ENCODE measurements around the gene OR4D10. TPM values are rescaled to one million over a fixed set of nuclear protein-coding genes. Genes with fewer than 3 reads are reported as not detected.

The OR4D10 gene
- total and polyA plus RNA-seq, 10 of the 15 experiments (the other 5 are each of a cell fraction or from before 2014, with no cell fraction given), result not detected

DNA sequence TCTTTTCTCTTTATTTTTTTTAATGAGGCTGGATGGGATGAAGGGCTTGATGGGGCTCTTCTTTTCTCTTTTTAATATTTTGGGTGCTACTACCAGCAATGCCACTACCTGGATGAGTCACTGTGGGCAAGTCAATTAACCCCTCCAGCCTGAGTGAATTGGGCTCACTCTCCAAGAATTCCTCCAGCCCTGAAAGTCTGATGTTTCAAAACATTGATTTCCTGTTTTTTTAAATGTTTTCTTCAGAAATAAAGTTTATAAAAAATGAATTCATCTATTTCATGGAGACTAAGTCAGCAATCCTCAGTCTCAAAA, 46.1 kb upstream of the OR4D10 start:
- in situ Hi-C loops (cut with MboI) (loop anchor here (5.0 kb wide), 1 partner anchor 260 kb away; no protein-coding TSS in a partner anchor), intact Hi-C loops (cut with micrococcal nuclease; ENCODE audit: unreplicated experiment) (no loop called here)
- no peaks in the 10 kb centered on the region for H3K79me2 ChIP-seq (ENCODE audit: control insufficient read depth, insufficient read depth, low read length)
- RAD21 ChIA-PET (ENCODE audit: unreplicated experiment), result no interaction called here
- no peak for ATAC-seq
- H3K36me3 ChIP-seq (ENCODE audit: control insufficient read depth in 2 of 2, insufficient read depth in 2 of 2, low read length in 1 of 2), result no peaks in the 10 kb centered on the region
- no TSS peak for BruUV-seq (replicated peaks)
- no peak for FAIRE-seq
- no peak for TF ChIP-seq ESRRA (IDR thresholded peaks at IDR 0.05; ENCODE audit: low read length)
- no peak for TF ChIP-seq TAF1 (IDR thresholded peaks at IDR 0.05; ENCODE audit: borderline replicate concordance, low read depth, low read length)
- no peak; the same call in 1 of the 2 replicates for TF ChIP-seq ATF7 (IDR thresholded peaks at IDR 0.05; ENCODE audit: low read depth)
- TF ChIP-seq CBFB (IDR thresholded peaks at IDR 0.05; ENCODE audit: low read depth), result no peak
- no peak for TF ChIP-seq RELA (IDR thresholded peaks at IDR 0.05; ENCODE audit: borderline replicate concordance, partially characterized antibody)
- no peak overlapping the region for H3K4me3 ChIP-seq
- POLR2A ChIA-PET, result no interaction called here
- SMC1A ChIA-PET (ENCODE audit: uncharacterized antibody, unreplicated experiment), result interaction anchor here (0.6 to 1.4 kb wide), 3 partner anchors 52 to 256 kb away, joined by 3 to 5 read pairs (median 3); partner anchors contain the start of gene DTX4
- H3K27me3 ChIP-seq (replicated peaks in 1 of 2; ENCODE audit: control insufficient read depth in 2 of 2, insufficient read depth in 2 of 2, low read length in 1 of 2), result peaks cover 0 to 4% of the 10 kb centered on the region in 2 experiments; a peak in 1 of 4 replicates
- H3K27ac ChIP-seq (ENCODE audit: control insufficient read depth, insufficient read depth), result no peak overlapping the region
- H3K9me3 ChIP-seq (replicated peaks; ENCODE audit: control insufficient read depth, insufficient read depth, low read length), result no peaks in the 10 kb centered on the region
- H4K20me1 ChIP-seq (ENCODE audit: control insufficient read depth, insufficient read depth), result no peaks in the 10 kb centered on the region
- H3K4me2 ChIP-seq (ENCODE audit: control insufficient read depth, insufficient read depth), result no peak overlapping the region
- CTCF ChIA-PET, result no interaction called here
- H3K4me1 ChIP-seq (ENCODE audit: control insufficient read depth, insufficient read depth, low read length), result no peaks in the 10 kb centered on the region
- no peak overlapping the region for H2AFZ ChIP-seq (ENCODE audit: control insufficient read depth, low read depth, low read length)
- no peak overlapping the region for H3K9ac ChIP-seq (ENCODE audit: control insufficient read depth, insufficient read depth, low read length)
- no peak for DNase-seq (ENCODE audit: low read depth, low spot score)

DNA sequence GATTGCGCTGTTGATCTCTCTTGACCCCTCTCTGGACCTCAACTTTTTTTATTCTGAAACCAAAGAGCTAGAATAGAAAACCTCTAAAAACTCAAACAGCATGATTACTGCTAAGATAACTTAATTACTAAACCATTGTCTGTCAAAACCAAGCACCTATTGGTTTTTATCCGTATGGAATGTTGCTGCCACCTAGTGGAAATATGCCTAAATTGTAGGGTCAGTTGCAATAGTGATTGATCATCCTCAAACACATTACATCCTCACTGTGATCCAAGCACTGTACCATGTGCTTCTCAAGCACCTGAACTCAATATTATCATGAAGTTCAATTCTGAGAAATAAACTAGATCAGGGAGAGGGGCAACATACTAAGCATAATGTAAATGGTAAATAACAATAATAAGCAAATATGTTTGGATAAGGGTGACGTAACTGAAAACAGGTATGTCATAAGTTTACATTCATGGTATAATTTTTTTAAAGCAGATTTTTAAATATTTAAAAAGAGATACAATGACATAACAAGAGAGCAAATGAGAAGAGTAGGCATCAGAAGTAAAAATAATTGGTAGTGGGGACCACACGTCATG, 43.1 kb upstream of the OR4D10 start:
- no peak overlapping the region for H3K27ac ChIP-seq (ENCODE audit: control insufficient read depth, insufficient read depth)
- BruUV-seq (replicated peaks), result no TSS peak
- no peak overlapping the region for H2AFZ ChIP-seq (ENCODE audit: control insufficient read depth, low read depth, low read length)
- in situ Hi-C loops (cut with MboI) (loop anchor here (5.0 kb wide), 2 partner anchors 138 to 263 kb away; no protein-coding TSS in a partner anchor), intact Hi-C loops (cut with micrococcal nuclease; ENCODE audit: unreplicated experiment) (loop anchor here (1.0 to 2.0 kb wide), 5 partner anchors 146 to 259 kb away; no protein-coding TSS in a partner anchor)
- 63% methylated on average over 4 of the region's 4 CpGs for WGBS (ENCODE audit: insufficient coverage, insufficient replicate concordance, low lambda C conversion rate, missing lambda C conversion rate)
- SMC1A ChIA-PET (ENCODE audit: uncharacterized antibody, unreplicated experiment), result interaction anchor here (0.8 to 4.0 kb wide), 18 partner anchors 12 to 334 kb away, joined by 3 to 38 read pairs (median 4); partner anchors contain the start of genes DTX4 and MPEG1
- DNase-seq (ENCODE audit: low read depth, low spot score), result peak; percentile 61
- H3K4me1 ChIP-seq (ENCODE audit: control insufficient read depth, insufficient read depth, low read length), result no peaks in the 10 kb centered on the region
- RAD21 ChIA-PET (ENCODE audit: unreplicated experiment), result interaction anchor here (0.7 to 4.3 kb wide), 7 partner anchors 11 to 272 kb away, joined by 3 to 25 read pairs (median 10); partner anchors contain the start of gene DTX4
- H3K27me3 ChIP-seq (replicated peaks in 1 of 2; ENCODE audit: control insufficient read depth in 2 of 2, insufficient read depth in 2 of 2, low read length in 1 of 2), result peaks cover 0 to 4% of the 10 kb centered on the region in 2 experiments; a peak in 1 of 4 replicates
- H4K20me1 ChIP-seq (ENCODE audit: control insufficient read depth, insufficient read depth), result no peaks in the 10 kb centered on the region
- H3K9me3 ChIP-seq (replicated peaks; ENCODE audit: control insufficient read depth, insufficient read depth, low read length), result no peaks in the 10 kb centered on the region
- H3K9ac ChIP-seq (ENCODE audit: control insufficient read depth, insufficient read depth, low read length), result no peak overlapping the region
- no peaks in the 10 kb centered on the region for H3K79me2 ChIP-seq (ENCODE audit: control insufficient read depth, insufficient read depth, low read length)
- ATAC-seq, result peak; percentile 94
- no peaks in the 10 kb centered on the region for H3K36me3 ChIP-seq (ENCODE audit: control insufficient read depth in 2 of 2, insufficient read depth in 2 of 2, low read length in 1 of 2)
- H3K4me3 ChIP-seq, result no peak overlapping the region
- CTCF ChIA-PET, result interaction anchor here (0.6 to 6.8 kb wide), 29 partner anchors 8 to 532 kb away, joined by 3 to 85 read pairs (median 5); partner anchors contain the start of gene DTX4
- POLR2A ChIA-PET, result interaction anchor here (0.6 kb wide), 1 partner anchor 1681 kb away, joined by 6 read pairs; no protein-coding TSS in a partner anchor
- peak; percentile 86 for FAIRE-seq
- H3K4me2 ChIP-seq (ENCODE audit: control insufficient read depth, insufficient read depth), result no peak overlapping the region
- peak; percentile 86; the same call in 1 of the 2 replicates for TF ChIP-seq SMC3 (IDR thresholded peaks at IDR 0.05; ENCODE audit: borderline replicate concordance, low read length)
- TF ChIP-seq, protein P1, sequence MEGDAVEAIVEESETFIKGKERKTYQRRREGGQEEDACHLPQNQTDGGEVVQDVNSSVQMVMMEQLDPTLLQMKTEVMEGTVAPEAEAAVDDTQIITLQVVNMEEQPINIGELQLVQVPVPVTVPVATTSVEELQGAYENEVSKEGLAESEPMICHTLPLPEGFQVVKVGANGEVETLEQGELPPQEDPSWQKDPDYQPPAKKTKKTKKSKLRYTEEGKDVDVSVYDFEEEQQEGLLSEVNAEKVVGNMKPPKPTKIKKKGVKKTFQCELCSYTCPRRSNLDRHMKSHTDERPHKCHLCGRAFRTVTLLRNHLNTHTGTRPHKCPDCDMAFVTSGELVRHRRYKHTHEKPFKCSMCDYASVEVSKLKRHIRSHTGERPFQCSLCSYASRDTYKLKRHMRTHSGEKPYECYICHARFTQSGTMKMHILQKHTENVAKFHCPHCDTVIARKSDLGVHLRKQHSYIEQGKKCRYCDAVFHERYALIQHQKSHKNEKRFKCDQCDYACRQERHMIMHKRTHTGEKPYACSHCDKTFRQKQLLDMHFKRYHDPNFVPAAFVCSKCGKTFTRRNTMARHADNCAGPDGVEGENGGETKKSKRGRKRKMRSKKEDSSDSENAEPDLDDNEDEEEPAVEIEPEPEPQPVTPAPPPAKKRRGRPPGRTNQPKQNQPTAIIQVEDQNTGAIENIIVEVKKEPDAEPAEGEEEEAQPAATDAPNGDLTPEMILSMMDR (IDR thresholded peaks at IDR 0.05 in 2 of 3, conservative IDR thresholded peaks at IDR 0.05 in 1 of 3; ENCODE audit: control insufficient read depth in 2 of 3, extremely low read depth in 1 of 3, insufficient read depth in 1 of 3, low read depth in 3 of 3, low read length in 3 of 3), result peak; percentile 70 to 82 (median 78)
- peak; percentile 65 for TF ChIP-seq ZNF24 (IDR thresholded peaks at IDR 0.05)
- TF ChIP-seq, protein P2, sequence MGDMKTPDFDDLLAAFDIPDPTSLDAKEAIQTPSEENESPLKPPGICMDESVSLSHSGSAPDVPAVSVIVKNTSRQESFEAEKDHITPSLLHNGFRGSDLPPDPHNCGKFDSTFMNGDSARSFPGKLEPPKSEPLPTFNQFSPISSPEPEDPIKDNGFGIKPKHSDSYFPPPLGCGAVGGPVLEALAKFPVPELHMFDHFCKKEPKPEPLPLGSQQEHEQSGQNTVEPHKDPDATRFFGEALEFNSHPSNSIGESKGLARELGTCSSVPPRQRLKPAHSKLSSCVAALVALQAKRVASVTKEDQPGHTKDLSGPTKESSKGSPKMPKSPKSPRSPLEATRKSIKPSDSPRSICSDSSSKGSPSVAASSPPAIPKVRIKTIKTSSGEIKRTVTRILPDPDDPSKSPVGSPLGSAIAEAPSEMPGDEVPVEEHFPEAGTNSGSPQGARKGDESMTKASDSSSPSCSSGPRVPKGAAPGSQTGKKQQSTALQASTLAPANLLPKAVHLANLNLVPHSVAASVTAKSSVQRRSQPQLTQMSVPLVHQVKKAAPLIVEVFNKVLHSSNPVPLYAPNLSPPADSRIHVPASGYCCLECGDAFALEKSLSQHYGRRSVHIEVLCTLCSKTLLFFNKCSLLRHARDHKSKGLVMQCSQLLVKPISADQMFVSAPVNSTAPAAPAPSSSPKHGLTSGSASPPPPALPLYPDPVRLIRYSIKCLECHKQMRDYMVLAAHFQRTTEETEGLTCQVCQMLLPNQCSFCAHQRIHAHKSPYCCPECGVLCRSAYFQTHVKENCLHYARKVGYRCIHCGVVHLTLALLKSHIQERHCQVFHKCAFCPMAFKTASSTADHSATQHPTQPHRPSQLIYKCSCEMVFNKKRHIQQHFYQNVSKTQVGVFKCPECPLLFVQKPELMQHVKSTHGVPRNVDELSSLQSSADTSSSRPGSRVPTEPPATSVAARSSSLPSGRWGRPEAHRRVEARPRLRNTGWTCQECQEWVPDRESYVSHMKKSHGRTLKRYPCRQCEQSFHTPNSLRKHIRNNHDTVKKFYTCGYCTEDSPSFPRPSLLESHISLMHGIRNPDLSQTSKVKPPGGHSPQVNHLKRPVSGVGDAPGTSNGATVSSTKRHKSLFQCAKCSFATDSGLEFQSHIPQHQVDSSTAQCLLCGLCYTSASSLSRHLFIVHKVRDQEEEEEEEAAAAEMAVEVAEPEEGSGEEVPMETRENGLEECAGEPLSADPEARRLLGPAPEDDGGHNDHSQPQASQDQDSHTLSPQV (IDR thresholded peaks at IDR 0.05), result no peak
- TF ChIP-seq RAD21 (IDR thresholded peaks at IDR 0.05; ENCODE audit: insufficient read depth, low read depth, low read length), result peak; percentile 92
- peak; percentile 33; the same call in 1 of the 2 replicates for TF ChIP-seq RUNX3 (IDR thresholded peaks at IDR 0.05; ENCODE audit: low read length)
